GM19239 (cell line): ENCODE data around the gene CIZ1.
"Not testable (repeated sequence)": the region's sequence is repeated elsewhere in the genome, so short reads cannot be mapped to it uniquely, and the experiment has no call there.

Experiments
- DNase-seq: peaks from one replicate; pipeline ENCODE4 v3.0.0; 2011; ENCODE audit warnings: low spot score; ENCODE audit not compliant: insufficient read length
- FAIRE-seq: peaks from 2 replicates; lab custom pipeline; 2011; peaks lifted over from hg19 to GRCh38; lab: Jason Lieb, UNC

CIZ1 gene

DNA sequence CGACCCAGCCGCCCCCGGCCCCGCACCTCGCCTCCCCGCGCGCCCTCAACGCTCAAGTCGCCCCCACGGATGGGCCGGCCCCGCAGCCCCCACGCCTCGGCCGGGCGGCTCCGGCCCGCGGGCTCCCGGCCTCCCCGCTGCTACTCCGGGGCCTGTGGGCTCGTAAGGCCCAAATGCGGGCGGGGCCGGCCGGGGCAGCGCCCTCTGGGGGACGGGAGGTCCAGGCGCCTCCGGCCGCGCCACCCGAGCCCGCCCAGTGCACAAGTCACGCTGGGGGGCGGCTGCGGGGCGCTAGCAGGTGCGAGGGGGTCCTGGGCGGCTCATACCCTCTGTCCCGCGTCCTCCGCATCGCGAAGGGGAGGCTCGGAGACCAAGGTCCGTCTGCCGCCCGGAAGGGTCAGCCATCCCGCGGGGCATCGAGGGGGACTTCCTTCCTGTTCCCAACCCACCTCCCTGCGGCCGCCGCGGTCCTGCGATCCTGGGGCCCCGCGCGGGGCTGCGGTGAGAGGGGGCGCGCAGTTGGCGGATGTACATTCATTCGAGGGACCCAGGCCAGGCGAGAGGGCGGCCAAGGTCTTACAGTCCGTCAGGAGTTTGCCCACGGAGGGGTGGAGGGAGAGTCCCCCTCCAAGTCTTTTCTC is at the start of gene CIZ1:
TSS of gene CIZ1 (minus strand) at position 167 of the 641 bp plus-strand sequence. CDS start 715 bp downstream, outside the sequence.
- FAIRE-seq (no peak), DNase-seq (peak; percentile 97)

DNA sequence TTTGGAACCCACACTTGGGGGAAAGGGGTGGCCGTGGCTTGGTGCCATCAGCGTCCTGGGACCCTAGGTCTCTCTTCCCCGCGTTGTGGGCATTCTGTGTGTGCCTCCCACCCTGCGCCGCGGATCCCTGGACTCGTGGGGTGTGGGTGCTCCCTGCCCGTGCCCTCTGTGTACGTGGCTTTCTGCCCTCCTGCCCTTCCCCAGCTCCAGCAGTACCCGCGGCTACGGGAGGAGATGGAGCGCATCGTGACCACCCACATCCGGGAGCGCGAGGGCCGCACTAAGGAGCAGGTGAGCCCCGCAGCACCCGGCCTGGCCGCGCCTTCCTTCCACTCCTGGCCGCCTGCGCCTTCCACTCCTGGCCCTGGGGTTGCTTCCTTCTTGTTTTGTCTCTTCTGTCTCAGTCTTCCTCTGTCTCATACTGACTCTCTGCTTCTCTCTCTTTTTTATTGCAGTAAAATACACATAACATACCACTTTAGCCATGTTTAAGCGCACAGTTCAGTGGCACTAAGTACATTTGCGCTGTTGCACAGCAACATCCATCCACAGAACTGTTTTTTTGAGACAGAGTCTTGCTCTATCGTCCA is 42.5 kb upstream of the CIZ1 start:
- FAIRE-seq (no peak), DNase-seq (no peak)

DNA sequence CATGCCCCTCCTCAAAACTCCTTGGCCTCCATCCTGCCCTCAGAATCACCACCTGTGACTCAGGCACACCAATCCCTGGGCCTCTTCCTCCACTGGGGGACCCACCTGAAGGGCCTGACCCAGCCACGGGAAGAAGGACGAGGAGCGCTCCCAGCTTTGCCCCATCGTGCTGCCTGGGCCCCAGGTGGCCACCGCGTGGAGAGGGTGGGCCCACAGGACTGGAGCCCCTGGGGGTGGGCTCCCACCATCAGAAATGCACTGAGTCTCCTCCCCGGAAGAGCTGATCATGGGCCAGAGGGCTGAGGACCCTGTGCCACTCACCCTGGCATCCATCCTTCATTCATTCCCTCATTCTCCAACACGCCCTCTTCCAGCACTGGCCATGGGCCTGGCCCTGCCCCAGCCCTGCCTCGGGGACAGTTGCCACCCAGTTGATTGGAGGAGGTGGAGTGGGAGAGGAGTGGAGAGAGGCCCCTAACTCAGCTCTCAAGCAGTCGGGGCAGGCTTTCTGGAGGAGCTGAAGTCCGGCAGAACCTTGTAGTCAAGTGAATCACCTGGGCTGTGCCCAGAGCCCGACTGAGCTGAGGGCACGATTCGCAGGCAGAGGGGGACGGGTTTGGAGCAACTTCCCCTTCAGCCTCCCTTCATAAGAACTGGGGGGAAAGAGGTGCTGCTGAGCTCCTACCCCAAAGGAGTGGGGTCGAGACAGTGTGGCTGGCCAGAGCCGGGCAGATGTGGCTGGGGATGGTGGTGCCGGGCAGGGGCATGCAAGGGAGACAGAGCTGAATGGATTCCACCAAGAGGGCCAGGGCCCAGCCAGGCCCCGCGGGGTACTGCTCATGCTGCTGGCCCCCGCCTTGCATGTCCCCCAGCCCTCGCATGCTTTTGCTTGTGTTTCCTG is 41.4 kb upstream of the CIZ1 start:
- no peak for FAIRE-seq
- DNase-seq = no peak

DNA sequence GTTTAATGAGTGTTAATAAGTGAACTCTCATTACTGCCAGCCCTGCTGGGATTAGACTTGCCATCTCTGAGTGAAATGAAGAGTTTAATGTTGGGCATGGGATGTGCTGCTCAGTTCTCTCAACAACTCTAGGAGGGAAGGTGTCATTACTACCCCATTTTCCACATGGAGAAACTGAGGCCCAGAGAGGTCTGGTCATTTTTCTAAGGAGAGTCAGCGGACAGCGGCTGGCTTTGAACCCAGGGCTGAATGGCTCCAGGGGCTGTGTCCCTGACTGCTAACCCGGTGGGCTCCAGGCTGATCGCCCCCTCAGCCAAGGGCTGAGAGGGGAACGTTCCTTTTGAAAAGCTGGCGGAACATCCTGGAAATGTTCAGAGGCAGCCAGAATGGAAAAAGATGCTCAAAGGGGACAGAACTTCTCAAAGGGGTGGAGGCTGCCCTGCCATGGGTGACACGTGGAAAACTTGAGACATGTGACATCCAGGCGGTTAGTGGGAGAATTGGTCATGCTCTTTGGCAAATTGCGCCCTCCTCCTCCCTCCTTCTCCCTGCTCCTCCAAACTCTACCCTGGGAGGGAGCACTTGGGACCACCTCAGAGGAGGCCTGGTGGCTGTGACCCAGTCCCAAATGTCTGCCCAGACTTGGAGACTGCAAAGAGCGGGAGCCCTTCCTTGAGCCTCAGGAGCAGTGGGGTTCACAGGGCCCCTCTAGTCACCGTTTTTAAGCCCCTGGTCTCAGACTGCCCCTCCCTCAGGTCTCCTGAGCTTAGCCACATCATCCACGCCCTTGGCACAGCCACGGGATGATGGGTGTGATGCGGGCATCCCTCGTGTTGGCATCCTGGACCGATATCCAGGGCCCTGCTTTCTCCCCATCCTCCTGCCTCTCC is 40.5 kb upstream of the CIZ1 start:
- no peak for DNase-seq
- no peak for FAIRE-seq

DNA sequence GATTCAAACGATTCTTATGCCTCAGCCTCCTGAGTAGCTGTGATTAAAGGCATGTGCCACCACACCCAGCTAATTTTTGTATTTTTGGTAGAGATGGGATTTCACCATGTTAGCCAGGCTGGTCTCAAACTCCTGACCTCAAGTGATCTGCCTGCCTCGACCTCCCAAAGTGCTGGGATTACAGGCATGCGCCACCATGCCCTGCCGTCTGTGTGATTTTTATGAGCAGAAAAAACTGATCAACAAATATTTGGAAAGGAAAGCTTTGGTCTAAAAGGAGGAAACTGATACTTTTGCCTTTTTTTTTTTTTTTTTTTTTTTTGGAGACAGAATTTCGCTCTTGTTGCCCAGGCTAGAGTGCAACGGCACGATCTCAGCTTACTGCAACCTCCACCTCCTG is 39.5 kb upstream of the CIZ1 start:
- DNase-seq, FAIRE-seq: not testable (repeated sequence)

DNA sequence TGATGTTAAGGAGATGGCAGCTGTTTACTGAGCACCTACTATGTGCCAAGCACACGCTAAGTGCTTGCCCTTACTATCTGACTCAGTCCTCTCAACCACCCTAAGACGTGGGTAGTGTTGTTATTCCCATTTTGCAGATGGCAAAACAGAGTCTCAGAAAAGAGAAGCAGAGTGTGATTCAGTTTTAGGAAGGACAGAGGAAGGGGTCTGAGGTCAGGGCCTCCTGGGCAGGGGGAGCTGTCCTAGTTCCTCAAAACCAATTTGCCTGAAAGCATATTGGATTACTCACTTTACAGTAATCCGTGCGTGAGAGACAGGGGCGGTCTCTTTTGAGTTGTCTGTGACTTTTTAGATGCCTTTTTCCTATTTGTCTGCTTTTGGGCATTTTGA is 35.0 kb upstream of the CIZ1 start:
- FAIRE-seq = no peak
- no peak for DNase-seq

DNA sequence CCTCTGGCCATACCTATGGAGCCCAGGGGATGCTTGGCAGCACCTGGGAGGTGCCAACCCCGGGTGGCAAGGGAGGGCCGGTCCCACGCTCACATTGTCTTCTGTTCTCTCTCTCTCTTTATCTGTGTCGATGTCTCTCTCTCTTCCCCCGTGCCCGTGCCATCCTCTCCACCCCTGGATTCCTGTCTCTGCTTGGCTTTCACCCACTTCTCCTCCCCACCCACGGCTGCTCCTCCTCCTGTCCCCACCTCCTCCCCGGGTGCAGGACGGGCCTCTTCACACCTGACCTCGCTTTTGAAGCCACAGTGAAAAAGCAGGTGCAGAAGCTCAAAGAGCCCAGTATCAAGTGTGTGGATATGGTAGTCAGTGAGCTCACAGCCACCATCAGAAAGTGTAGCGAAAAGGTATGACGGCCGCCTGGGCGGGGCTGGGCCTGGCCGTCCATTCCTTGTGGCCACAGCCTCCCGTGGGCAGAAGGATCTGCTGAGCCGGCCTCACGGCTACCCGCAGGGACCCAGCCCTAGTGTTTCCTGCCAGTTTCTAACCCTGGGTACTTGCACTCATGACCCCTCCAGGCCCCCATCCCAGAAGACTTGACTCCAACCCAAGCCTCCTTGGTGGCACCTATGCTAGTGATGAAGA is 34.5 kb upstream of the CIZ1 start:
- FAIRE-seq (no peak), DNase-seq (no peak)

- DNase-seq (no peak), FAIRE-seq (no peak)
These were observed 33.5 kb upstream of the CIZ1 start for GRCh38 chr9:128224877-128225276.

GRCh38 chr9:128222880-128223670 is 31.7 kb upstream of the CIZ1 start:
- FAIRE-seq = no peak
- no peak for DNase-seq

GRCh38 chr9:128222026-128222425 is 30.7 kb upstream of the CIZ1 start:
- FAIRE-seq (no peak), DNase-seq (no peak)

DNA sequence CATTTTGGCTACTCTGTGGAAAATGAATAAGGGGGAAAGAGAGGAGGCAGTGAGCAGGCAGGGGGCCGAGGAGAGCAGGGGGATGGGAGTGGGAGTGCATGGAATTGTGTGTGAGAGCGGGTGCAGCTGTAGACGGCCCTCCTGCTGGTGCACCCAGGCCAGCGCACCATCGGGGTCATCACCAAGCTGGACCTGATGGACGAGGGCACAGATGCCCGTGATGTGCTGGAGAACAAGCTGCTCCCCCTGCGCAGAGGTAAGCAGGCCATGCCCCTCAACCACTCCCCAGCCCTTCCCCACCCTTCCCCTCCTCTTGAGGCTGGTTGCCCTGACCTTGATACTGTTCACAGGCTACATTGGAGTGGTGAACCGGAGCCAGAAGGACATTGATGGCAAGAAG is 28.5 kb upstream of the CIZ1 start:
- DNase-seq = no peak
- no peak for FAIRE-seq

- FAIRE-seq = peak; percentile 88
These were observed 27.4 kb upstream of the CIZ1 start for GRCh38 chr9:128218518-128219389.

GRCh38 chr9:128218172-128218517 is 26.8 kb upstream of the CIZ1 start:
- DNase-seq (no peak), FAIRE-seq (no peak)

More at GRCh38 chr9:128218518-128219389, 27.4 kb upstream of the CIZ1 start:
- DNase-seq = peak; percentile 95

- FAIRE-seq = no peak
These were observed 25.6 kb upstream of the CIZ1 start for GRCh38 chr9:128216781-128217553.

GRCh38 chr9:128215491-128216409 is 24.4 kb upstream of the CIZ1 start:
- DNase-seq (no peak), FAIRE-seq (no peak)

More at GRCh38 chr9:128216781-128217553, 25.6 kb upstream of the CIZ1 start:
- DNase-seq = no peak
